GM18499 (cell line): ENCODE results near the gene CTSE.
"Not testable (repeated sequence)": the region's sequence is repeated elsewhere in the genome, so short reads cannot be mapped to it uniquely, and the experiment has no call there.

Experiments
- ATAC-seq: cut with Tn5 transposase; IDR thresholded peaks from one replicate; pipeline ENCODE4 v1.9.1; 2021; ENCODE audit warnings: moderate number of reproducible peaks; ENCODE audit not compliant: insufficient read depth, unreplicated experiment

CTSE gene

DNA sequence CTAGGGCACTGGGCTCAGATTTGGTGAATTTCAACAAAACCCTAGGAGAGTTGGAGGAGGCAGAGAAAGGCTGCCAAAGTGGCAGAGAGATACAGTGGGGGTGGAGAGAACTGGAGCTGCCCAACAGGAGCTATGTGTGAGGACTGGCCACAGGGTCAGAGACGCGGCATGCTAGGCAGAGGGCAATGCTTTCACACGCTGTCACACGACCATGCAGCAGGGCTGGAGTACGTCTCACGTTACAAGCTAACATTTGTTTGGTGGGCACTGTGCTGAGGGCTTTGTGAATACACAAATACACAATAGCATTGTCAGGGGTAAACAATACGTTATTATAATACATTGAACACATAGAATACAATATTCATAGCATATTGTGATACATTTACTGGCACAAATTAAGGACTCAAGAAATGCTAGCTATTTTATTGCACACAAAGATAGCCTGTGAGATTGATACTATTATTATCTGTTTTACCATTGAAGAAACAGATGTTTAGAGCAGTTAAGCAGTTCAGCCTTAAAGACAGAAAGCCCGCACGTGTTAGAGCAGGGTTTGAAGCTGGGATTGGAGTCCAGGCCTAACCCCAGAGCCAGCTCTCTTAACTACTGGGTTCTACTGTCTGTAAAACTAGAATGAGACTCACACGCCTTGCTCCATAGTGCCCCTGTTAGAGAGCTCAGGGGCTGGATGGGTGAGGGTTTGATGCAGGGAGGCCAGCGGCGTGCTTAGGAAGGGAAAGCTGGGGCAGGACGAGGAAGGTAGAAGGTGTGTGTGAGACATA, 25.0 kb downstream of the CTSE start:
- no peak for ATAC-seq

DNA sequence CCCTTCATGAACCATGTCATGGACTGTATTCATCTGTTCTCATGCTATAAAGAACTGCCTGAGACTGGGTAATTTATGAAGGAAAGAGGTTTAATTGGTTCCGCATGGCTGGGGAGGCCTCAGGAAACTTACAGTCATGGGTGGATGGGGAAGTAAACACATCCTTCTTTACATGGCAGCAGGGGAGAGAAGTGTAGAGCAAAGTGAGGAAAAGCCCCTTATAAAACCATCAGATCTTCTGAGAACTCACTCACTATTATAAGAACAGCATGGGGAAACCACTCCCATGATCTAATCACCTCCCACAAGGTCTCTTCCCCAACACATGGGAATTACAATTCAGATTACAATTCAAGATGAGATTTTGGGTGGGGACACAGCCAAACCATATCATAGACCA, 27.1 kb downstream of the CTSE start:
- ATAC-seq = not testable (repeated sequence)

DNA sequence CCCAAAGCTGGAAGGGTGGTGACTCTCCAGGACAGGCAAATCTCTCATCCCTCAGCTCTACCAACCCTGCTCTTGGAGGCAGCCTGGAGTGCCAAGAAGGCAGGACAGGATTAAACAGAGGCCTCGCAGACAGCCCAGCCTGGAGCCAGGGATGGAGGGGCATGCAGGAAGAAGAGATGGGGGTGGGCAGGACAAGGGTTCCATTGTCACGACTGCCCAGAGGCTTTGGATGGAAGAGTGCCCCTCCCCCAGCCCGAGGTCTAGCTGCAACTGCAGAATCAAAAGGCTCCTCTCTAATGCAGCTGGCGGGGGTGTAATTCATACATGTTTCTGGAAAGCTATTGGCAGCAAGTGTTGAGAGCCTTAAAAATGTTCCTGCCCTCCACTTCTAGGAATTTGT, 29.3 kb downstream of the CTSE start:
- no peak for ATAC-seq

DNA sequence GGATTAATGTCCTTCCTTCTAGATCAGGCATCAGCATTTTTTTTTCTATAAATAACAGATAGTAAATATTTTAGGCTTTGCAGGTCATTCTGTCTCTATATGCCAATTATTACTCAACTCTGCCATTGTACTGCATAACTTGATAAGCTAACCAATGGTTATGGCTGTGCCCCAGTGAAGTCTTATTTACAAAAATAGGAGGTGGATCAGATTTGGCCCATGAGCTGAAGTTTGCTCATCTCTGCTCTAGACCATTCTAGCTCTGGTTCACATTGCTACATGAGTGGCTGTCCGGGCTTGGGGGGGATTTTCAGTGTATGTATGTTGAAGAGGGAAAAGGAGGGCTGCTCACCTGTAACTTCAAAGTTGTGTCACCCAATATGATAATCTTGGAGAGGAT, 30.6 kb downstream of the CTSE start:
- ATAC-seq = no peak

DNA sequence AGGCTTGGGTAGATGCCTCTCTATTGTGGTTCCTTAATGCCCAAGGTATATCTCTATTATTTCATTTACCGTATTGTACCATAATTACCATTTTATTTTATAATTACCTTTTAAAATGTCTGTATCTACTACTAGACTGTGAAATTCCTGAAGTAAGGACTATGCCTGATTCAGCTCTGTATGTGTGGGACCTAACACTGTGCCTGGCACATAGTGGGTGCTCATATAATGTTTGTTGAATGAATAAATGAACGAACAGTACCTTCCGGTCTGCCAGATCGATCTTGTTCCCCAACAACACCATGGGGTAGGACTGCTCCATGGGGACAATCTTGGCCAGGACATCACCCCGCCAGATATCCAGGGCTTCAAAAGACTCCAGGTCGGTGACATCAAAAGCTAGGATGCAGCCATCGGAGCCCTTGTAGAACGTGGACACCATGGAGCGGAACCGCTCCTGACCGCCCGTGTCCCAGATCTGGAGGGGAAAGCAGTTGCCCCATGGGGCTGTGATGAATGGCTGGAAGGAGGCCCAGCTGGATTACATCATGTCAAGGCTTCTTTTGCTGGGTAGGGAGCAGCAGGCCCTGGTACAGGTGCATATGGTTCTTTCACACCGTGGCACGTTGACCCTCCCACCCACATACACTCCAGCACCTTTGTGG, 31.3 kb downstream of the CTSE start:
- ATAC-seq = no peak

DNA sequence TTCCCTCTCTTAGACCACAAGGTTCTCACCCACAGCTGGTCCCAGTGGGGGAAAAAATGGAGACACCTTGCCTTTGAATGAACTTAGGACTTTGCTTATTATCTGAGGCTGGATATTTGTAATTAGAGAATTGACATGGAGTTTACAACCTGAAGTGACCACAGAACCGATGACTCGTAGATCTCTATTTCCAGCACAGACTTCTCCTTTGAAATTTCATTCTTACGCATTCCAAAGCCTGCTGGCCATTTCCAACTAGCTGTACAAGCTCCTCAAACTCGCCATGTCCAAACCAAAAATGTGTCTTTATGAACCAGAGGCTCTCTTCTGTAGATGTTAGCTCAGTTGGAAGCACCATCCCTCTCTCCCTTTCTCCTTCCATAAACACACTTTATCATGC, 32.5 kb downstream of the CTSE start:
- ATAC-seq = no peak

DNA sequence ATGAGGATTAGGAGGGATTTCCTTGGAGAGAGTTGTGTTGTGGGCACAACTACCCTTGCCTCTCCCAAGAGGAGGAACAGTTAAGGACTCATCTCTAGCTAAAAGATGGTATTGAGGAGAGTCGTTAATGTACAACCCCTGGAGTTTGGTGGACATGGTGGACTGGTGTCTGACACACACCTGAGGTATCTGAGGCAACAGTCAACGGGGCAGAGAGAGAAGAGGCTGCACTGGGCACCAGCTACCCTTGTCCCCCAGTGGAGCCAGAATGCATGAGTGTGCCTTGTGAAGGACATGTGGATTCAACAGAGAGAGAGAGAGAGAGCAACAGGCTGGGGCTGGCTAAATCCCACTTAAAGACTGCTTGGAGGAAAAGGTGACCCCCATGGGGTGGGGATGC, 33.5 kb downstream of the CTSE start:
- no peak for ATAC-seq

DNA sequence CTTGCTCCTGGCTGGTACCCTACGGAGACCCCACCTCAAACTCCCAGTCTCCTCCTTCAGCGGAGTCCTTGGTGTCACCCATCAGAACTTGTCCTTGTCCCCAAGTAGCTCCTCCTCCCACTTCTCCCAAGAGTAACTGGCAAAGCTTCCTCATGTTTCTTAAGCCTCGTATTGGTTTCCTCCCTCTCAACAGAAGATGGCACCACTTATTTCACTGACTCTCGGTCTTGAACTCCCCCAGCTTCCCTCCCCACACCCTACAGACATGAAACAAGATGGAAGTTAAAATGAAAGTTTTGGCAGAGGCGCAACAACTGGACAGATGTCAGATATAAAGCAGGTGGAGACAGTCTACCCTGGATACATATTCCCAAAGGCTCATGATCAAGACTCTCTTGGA, 33.9 kb downstream of the CTSE start:
- ATAC-seq = no peak

DNA sequence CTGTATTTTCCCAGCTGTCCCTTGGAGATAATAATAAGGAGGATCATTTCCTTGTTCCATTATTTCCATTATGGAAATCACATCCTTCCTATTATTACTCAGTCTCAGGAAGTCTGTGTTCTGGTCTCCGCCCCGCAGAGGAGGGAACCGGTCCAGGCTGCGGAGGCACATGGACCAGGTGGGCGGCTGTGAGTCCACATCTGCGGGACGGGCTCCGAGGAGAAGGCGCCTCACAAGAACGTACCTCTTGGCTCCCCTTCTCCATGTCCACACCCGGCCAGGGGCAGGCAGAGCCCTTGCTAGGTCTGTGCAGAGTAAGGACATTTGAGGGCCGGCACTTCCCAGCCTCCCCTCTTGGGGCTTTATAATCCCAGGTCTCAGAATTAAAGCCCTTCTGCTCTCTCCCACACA, 35.1 kb downstream of the CTSE start:
- no peak for ATAC-seq

DNA sequence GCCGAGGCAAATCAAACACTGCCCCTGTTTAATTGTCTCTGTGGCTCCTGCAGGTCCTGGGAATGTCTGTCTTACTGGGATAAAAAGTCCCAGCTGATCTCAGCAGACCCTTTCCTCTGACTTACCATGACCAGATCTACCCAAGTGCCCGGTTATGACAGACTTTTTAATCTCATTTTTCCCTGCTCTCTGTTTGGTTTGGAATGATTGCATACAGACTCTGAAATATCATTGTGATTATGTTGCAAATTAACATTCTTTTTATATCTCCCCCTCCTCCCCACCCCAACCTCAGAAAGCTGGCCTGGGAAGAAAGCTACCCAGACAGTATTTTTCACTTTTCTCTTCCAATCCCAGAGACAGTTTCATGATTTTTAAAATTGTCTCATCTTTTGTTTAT, 36.8 kb downstream of the CTSE start:
- ATAC-seq = no peak

DNA sequence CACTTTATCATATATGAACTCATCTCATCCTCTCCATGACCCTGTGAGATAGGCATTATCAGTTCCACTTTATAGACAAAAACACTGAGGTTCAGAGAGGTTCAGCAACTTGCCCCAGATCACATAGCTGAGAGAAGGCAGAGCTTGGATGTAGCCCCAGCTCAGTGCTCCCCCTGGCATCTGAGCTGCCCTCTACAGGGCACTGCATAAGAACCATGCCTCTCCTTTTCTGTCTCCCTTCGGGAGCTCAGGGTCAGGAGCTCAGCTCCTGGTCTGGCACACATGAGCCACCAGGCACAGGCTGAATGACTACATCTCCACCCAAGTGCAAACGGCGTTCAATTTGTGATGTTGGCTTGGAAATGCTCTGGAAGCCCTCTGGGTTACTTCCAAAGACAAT, 37.4 kb downstream of the CTSE start:
- no peak for ATAC-seq

DNA sequence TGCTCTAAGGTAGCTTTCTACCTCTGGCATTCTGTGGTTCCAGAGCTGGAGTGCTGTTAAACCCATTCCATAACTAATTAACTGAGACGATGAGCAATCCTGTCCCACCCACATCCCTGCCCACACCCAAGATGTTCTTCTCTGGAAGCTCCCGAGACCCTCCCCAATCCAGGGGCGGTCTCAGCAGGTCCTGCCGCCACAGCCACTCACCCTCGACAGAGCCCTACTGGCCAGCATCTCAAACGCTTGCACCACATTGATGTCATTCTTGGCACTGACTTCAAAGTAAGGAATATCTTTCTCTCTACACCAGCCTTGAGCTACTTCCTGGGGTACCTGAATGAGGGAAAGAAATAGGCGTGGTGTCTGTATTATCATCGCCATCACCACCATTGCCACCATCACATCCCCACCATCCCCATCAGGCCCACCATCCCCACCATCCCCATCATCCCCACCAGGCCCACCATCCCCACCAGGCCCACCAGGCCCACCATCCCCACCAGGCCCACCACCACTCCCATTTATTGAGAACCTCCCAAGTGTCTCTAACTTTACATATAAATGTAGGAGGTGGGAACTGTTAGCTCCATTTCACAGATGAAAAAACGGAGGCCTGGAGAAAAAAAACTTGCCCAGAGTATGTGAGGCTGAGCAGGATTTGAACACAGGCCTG, 38.2 kb downstream of the CTSE start:
- no peak for ATAC-seq

DNA sequence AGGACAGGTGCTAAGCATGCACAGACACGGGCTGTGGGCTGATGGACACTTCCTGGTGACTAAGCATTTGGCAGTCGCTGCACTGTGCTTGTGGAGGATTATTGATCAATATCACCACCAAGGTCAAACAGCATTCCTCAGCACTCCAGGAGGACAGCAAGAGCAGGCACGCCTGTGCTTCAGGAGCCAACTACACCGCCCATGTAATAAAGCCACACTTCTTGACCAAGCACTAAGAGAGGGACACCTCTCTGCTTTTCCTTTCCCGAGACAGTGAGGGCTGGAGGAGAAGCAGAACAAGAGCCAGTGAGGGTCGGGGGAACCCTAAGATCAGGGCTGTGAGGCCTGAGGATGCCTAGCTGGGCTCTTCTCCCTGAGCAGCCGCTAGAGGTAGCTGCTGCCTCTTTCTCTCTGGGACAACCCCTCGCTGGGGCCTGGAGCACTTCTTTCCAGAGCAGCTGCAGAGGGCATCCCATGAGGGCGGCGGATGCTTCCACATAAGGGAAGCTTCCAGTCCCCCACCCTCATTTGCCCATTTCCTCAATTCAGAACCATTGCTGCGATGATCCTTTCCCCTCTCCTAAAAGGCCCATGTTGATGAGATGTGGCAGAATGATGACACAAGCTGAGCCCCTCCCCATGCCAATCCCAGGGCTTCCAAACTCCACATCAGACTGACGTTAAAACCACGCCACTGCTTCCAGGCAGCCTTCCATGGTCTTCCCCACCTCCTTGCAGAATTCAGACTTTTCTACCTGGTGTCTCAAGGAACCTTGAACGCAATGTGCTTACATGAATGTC, 39.6 kb downstream of the CTSE start:
- ATAC-seq = no peak

DNA sequence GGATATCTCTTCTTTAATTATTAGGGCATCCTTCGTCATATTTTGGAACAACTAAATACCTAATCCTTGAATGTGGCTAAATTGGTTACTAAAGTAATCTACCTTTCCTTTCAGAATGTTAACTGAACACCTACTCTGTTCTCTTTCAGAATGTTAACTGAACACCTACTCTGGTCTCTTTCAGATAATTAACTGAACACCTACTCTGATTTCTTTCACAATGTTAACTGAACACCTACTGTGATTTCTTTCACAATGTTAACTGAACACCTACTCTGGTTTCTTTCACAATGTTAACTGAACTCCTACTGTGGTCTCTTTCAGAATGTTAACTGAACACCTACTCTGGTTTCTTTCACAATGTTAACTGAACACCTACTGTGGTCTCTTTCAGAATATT, 42.4 kb downstream of the CTSE start:
- ATAC-seq = no peak

DNA sequence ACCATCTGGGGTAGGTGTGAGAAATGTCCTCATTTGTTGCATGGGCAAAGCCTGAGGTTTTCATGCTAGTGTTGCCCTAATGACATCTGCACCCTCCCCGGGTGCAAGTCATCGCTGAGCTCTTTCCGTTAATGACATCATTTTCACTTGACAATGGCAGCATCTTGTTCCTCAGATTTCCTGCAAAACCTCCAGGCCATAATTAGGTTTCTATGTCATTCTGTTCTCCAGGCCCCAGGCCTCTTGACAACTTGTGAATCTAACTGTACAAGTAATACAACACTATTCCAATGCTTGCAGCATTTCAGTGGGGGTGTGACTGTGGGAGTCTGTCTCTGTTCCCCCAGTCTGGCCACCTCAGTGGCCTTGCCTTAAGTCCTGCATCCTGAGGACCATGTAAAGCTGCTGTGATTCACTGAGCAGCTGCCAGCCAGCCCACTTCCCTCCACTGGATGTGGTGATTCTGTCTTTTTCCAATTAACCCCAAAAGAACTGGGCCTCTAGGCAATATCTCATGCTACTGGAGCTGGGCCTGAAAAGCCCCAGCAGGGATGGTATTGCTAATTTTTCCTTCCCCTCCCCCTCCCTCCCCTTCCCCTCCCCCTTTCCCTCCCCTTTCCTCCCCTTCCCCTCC, 43.3 kb downstream of the CTSE start:
- no peak for ATAC-seq

DNA sequence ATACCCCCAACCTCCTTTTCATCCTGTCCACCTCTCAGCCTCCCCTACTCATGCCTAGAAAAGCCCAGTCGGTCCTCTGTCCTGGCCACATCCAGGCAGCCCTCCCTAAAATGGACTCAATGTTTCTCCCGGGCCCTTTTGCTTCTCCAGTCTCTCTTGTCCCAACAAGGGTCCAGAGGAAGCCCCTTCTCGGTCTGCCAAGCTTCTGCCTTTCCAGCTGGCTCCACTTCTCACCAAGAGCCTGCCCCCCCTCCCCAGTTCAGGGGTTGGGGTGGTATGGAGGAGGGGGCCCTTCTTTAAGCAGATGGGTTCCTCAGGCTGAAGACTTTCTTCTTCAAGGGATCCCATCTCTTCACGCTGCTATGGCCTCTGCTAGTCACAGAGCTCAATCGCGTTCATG, 44.4 kb downstream of the CTSE start:
- no peak for ATAC-seq

DNA sequence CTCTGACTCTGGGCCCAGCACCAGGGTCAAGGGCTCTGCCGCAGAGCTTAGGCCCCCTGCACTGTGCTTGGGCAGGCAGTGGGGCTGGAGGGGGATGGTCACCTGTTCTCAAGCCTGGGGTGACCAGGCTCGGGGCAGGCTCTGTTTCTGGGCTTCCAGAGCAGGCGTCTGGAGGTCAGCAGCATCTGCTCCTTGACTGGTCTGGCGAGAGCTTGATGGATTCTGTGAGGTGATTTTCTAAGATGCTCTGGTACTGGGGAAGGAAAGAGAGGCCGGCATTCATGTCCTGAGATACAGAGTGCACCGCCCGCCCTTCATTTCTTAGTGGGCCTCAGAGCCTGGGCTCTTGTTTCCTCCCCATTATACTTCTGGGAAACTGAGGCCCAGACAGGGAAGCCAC, 45.0 kb downstream of the CTSE start:
- ATAC-seq = no peak

DNA sequence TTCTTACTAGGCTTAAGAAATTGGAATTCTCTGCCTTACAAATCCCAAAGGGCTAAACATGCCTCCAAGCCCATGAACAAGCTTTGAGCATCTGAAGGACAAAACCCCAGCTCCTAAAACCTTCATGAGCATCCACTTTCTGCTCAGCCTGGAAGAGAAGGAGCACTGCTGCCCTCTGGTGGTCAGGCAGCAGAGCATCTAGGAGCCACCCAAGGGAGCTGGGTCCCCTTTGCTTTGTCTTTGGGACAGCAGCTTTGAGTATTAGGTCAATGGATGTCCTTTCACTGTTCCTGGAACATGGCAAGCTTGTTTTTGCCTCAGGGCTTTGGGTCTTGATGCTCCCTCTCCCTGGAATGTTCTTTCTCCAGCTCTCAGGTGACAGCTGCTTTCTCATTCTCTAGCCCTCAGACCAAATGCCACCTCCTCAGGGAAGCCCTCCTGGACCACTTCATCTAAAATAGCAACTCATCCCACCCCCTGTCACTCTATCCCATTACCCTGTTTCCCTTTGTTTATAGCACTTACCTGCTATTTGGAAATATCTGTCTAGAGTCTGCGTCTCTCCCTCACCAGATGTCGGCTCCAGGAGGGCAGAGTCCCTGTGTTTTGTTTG, 46.2 kb downstream of the CTSE start:
- no peak for ATAC-seq

DNA sequence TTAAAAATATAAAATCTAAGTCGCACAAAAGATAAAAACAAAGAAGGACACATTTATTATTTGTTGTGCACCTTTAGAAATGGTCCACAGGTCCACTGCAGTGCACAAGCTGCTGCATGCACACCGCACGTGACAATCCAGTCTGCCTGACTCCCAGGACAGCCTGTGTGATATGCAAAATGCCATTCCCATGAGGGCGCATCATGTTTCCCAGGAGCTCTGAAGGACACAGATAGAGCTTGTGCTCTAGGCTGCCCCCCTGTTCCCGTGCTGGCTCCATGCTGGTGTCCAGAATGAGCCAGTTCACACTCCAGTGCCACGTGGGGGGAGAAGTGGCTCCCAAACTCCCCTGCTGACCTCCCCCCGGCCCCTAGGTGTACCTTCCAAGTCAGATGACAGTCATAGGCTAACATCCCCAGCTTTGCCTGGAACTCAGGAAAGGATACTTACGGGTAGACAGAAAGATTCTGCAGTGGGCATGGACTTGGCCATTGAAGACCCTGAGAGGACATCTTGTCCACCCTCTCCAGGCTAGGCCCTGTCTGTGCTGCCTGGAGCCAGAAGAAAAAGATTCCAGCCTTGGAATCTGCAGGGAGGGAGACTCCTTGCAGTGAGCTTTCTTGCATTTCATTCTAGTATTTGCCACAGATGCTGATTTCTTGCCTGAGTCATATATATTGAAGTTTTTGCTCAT, 46.8 kb downstream of the CTSE start:
- no peak for ATAC-seq
